ENCODE data around the gene SPATA12.

GRCh38 chr3:57110798-57111197 lies 50.3 kb downstream of the SPATA12 start:
- no peak for TF ChIP-seq POLR2AphosphoS5 (IDR thresholded peaks at IDR 0.05; ENCODE audit: insufficient read depth, low read depth, low read length)
- TF ChIP-seq CTCF (IDR thresholded peaks at IDR 0.05; ENCODE audit: extremely low read depth in 1 of 2, insufficient read depth in 1 of 2, low read depth in 1 of 2, low read length in 2 of 2): no peak
- no peak for TF ChIP-seq GATA2 (IDR thresholded peaks at IDR 0.05; ENCODE audit: insufficient read depth, insufficient read length, low read depth, low read length)
- TF ChIP-seq POLR2A (IDR thresholded peaks at IDR 0.05; ENCODE audit: low read depth, low read length): no peak

Data from endothelial cell of umbilical vein (primary cell).